Glomerular visceral epithelial cell (primary cell): Measurements from ENCODE around the gene KLHDC1.
A peak's percentile ranks its signal among the peaks of the same experiment; 100 is the strongest.
"Not testable (repeated sequence)": the region's sequence is repeated elsewhere in the genome, so short reads cannot be mapped to it uniquely, and the experiment has no call there.

Experiments
- DNase-seq: peaks from one replicate; pipeline ENCODE4 v3.0.0-alpha.2; 2016; ENCODE audit errors: extremely low spot score

Gene KLHDC1

GRCh38 chr14:49727171-49727570 lies 34.3 kb downstream of the KLHDC1 start:
- DNase-seq: no peak

- no peak for DNase-seq
These were observed 40.0 kb downstream of the KLHDC1 start for GRCh38 chr14:49732896-49733295.

GRCh38 chr14:49733836-49734235 lies 40.9 kb downstream of the KLHDC1 start:
- DNase-seq: no peak

- DNase-seq: not testable (repeated sequence)
These were observed 42.7 kb downstream of the KLHDC1 start for GRCh38 chr14:49735669-49736068.

GRCh38 chr14:49745191-49745590 lies 52.3 kb downstream of the KLHDC1 start:
- DNase-seq: no peak

- not testable (repeated sequence) for DNase-seq
These were observed 53.6 kb downstream of the KLHDC1 start for GRCh38 chr14:49746476-49746875.

- DNase-seq: no peak
These were observed 61.7 kb downstream of the KLHDC1 start for GRCh38 chr14:49754570-49755097.

GRCh38 chr14:49755378-49755777 lies 62.5 kb downstream of the KLHDC1 start:
- DNase-seq: no peak

GRCh38 chr14:49761839-49762551 lies 69.1 kb downstream of the KLHDC1 start:
- no peak for DNase-seq

- DNase-seq: no peak
These were observed 73.9 kb downstream of the KLHDC1 start for GRCh38 chr14:49766839-49767238.

- DNase-seq: no peak
These were observed 74.3 kb downstream of the KLHDC1 start for GRCh38 chr14:49767270-49767570.

GRCh38 chr14:49767571-49768300 lies 74.8 kb downstream of the KLHDC1 start, which contains the start of gene KLHDC2:
TSS of gene KLHDC2 (plus strand) at chr14:49768153. CDS start at chr14:49768469, 316 bp downstream.
- DNase-seq: peak; percentile 89

- peak; percentile 53 for DNase-seq
These were observed 75.6 kb downstream of the KLHDC1 start for GRCh38 chr14:49768301-49769121.

- peak; percentile 57 for DNase-seq
These were observed 76.3 kb downstream of the KLHDC1 start for GRCh38 chr14:49769171-49769570.

GRCh38 chr14:49769581-49770211 lies 76.8 kb downstream of the KLHDC1 start:
- DNase-seq: no peak

GRCh38 chr14:49770212-49770817 lies 77.4 kb downstream of the KLHDC1 start:
- peak; percentile 71 for DNase-seq

- DNase-seq: not testable (repeated sequence)
These were observed 78.8 kb downstream of the KLHDC1 start for GRCh38 chr14:49771691-49772090.

GRCh38 chr14:49774106-49774505 lies 81.2 kb downstream of the KLHDC1 start:
- DNase-seq: no peak

GRCh38 chr14:49778421-49778820 lies 85.5 kb downstream of the KLHDC1 start:
- no peak for DNase-seq

GRCh38 chr14:49781040-49781439 lies 88.1 kb downstream of the KLHDC1 start:
- not testable (repeated sequence) for DNase-seq

- no peak for DNase-seq
These were observed 90.6 kb downstream of the KLHDC1 start for GRCh38 chr14:49783394-49784014.
